Measurements from ENCODE around the gene ATXN7L3. TPM values are rescaled to one million over a fixed set of nuclear protein-coding genes. Genes with fewer than 3 reads are reported as not detected.

Gene ATXN7L3
- total RNA-seq, 1 donor from 2014 or later: 116 TPM

- intact Hi-C loops (cut with micrococcal nuclease): no loop called here
Measured at GRCh38 chr17:44202756-44203155, 3.1 kb upstream of the ATXN7L3 start.

GRCh38 chr17:44200478-44201155, 933 bp upstream of the ATXN7L3 start:
- intact Hi-C loops (cut with micrococcal nuclease): loop anchor here (1.0 kb wide), 5 partner anchors 10 to 145 kb away; partner anchors contain the start of genes GRN, HROB and TMUB2

GRCh38 chr17:44198721-44199552, 747 bp downstream of the ATXN7L3 start:
- intact Hi-C loops (cut with micrococcal nuclease): loop anchor here (5.0 kb wide), 1 partner anchor 48 kb away; no protein-coding TSS in a partner anchor

- intact Hi-C loops (cut with micrococcal nuclease): loop anchor here (5.0 kb wide), 1 partner anchor 49 kb away; no protein-coding TSS in a partner anchor
Measured at GRCh38 chr17:44197980-44198720, 1.5 kb downstream of the ATXN7L3 start.

GRCh38 chr17:44197107-44197506, 2.6 kb downstream of the ATXN7L3 start:
- intact Hi-C loops (cut with micrococcal nuclease): loop anchor here (5.0 kb wide), 1 partner anchor 50 kb away; no protein-coding TSS in a partner anchor

- intact Hi-C loops (cut with micrococcal nuclease): no loop called here
Measured at GRCh38 chr17:44193326-44194084, 6.2 kb downstream of the ATXN7L3 start.

GRCh38 chr17:44192750-44193149, 6.9 kb downstream of the ATXN7L3 start:
- intact Hi-C loops (cut with micrococcal nuclease): no loop called here

GRCh38 chr17:44191941-44192496, 7.7 kb downstream of the ATXN7L3 start:
- intact Hi-C loops (cut with micrococcal nuclease): no loop called here

- intact Hi-C loops (cut with micrococcal nuclease): no loop called here
Measured at GRCh38 chr17:44191369-44191768, 8.3 kb downstream of the ATXN7L3 start.

GRCh38 chr17:44190481-44190880, 9.2 kb downstream of the ATXN7L3 start:
- intact Hi-C loops (cut with micrococcal nuclease): no loop called here

- intact Hi-C loops (cut with micrococcal nuclease): no loop called here
Measured at GRCh38 chr17:44188576-44189403, 10.9 kb downstream of the ATXN7L3 start.

- intact Hi-C loops (cut with micrococcal nuclease): no loop called here
Measured at GRCh38 chr17:44187131-44187899, 12.4 kb downstream of the ATXN7L3 start.

- intact Hi-C loops (cut with micrococcal nuclease): loop anchor here (1.0 kb wide), 4 partner anchors 14 to 63 kb away; partner anchors contain the start of genes HDAC5 and HROB
Measured at GRCh38 chr17:44186307-44187130, 13.2 kb downstream of the ATXN7L3 start, which contains the start of gene TMUB2. Gene TMUB2, plus strand, starts transcription at chr17:44186972. Its CDS starts 737 bp downstream, at chr17:44187709.

- intact Hi-C loops (cut with micrococcal nuclease): no loop called here
Measured at GRCh38 chr17:44184212-44184810, 15.4 kb downstream of the ATXN7L3 start.

- intact Hi-C loops (cut with micrococcal nuclease): no loop called here
Measured at GRCh38 chr17:44183024-44183423, 16.7 kb downstream of the ATXN7L3 start.

GRCh38 chr17:44178133-44178532, 21.6 kb downstream of the ATXN7L3 start:
- intact Hi-C loops (cut with micrococcal nuclease): no loop called here

GRCh38 chr17:44177640-44178039, 22.0 kb downstream of the ATXN7L3 start:
- intact Hi-C loops (cut with micrococcal nuclease): no loop called here

All from T-helper 2 cell treated with Interferon-gamma antibody and Interleukin-4, amounts not matched to agents 100 ng/mL and 5 ng/mL, for 36 hours (primary cell).